HG03108 (cell line): ENCODE data around the gene FCER1G.

Source experiments
- ATAC-seq: cut with Tn5 transposase; IDR thresholded peaks from one replicate; pipeline ENCODE4 v1.9.1; 2021; ENCODE audit warnings: moderate library complexity; ENCODE audit not compliant: unreplicated experiment

Gene FCER1G

GRCh38 chr1:161215076-161215475 is at the start of gene FCER1G:
FCER1G (plus strand) TSS chr1:161215295; CDS start chr1:161215322, 27 bp downstream.
- no peak for ATAC-seq

- peak; percentile 93 for ATAC-seq
These were observed 49.1 kb upstream of the FCER1G start, which contains the start of gene PPOX for GRCh38 chr1:161165742-161166668. PPOX (plus strand) TSS chr1:161166426; CDS start chr1:161166848, 422 bp downstream.

- no peak for ATAC-seq
These were observed 48.2 kb upstream of the FCER1G start for GRCh38 chr1:161166669-161167548.

GRCh38 chr1:161168906-161169305 is 46.2 kb upstream of the FCER1G start:
- ATAC-seq = no peak

- no peak for ATAC-seq
These were observed 43.9 kb upstream of the FCER1G start for GRCh38 chr1:161171191-161171590.

- no peak for ATAC-seq
These were observed 43.4 kb upstream of the FCER1G start for GRCh38 chr1:161171696-161172095.

- ATAC-seq = no peak
These were observed 42.7 kb upstream of the FCER1G start for GRCh38 chr1:161172349-161172748.

GRCh38 chr1:161172776-161173376 is 42.2 kb upstream of the FCER1G start:
- ATAC-seq = no peak

GRCh38 chr1:161173711-161174110 is 41.4 kb upstream of the FCER1G start:
- ATAC-seq = no peak

GRCh38 chr1:161174911-161175310 is 40.2 kb upstream of the FCER1G start:
- ATAC-seq = no peak

- ATAC-seq = no peak
These were observed 39.2 kb upstream of the FCER1G start for GRCh38 chr1:161175771-161176453.

- ATAC-seq = no peak
These were observed 38.5 kb upstream of the FCER1G start for GRCh38 chr1:161176468-161177111.

GRCh38 chr1:161177112-161177935 is 37.8 kb upstream of the FCER1G start, which contains the start of gene B4GALT3:
B4GALT3 (minus strand) TSS chr1:161177507; CDS start chr1:161176060, 1,447 bp downstream.
- ATAC-seq = peak; percentile 59

- no peak for ATAC-seq
These were observed 37.2 kb upstream of the FCER1G start for GRCh38 chr1:161177936-161178244.

- no peak for ATAC-seq
These were observed 35.4 kb upstream of the FCER1G start for GRCh38 chr1:161179698-161180097.

- no peak for ATAC-seq
These were observed 34.5 kb upstream of the FCER1G start for GRCh38 chr1:161180639-161181038.

- ATAC-seq = peak; percentile 52
These were observed 32.9 kb upstream of the FCER1G start for GRCh38 chr1:161182214-161182613.

- peak; percentile 60 for ATAC-seq
These were observed 29.8 kb upstream of the FCER1G start for GRCh38 chr1:161185282-161185682.

- peak; percentile 27 for ATAC-seq
These were observed 29.3 kb upstream of the FCER1G start for GRCh38 chr1:161185732-161186311.
